ENCODE data around the gene HSP90AB1.

HSP90AB1 gene

GRCh38 chr6:44245912-44246662, 814 bp upstream of the HSP90AB1 start (continued):
- TF ChIP-seq, protein P1, sequence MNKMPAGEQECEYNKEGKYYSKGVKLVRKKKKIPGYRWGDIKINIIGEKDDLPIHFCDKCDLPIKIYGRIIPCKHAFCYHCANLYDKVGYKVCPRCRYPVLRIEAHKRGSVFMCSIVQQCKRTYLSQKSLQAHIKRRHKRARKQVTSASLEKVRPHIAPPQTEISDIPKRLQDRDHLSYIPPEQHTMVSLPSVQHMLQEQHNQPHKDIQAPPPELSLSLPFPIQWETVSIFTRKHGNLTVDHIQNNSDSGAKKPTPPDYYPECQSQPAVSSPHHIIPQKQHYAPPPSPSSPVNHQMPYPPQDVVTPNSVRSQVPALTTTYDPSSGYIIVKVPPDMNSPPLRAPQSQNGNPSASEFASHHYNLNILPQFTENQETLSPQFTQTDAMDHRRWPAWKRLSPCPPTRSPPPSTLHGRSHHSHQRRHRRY (tag by site-specific recombination; IDR thresholded peaks at IDR 0.05), result no peak
- TF ChIP-seq ZNF37A (tag by site-specific recombination; IDR thresholded peaks at IDR 0.05) (no peak), ZNF843 (tag by site-specific recombination; IDR thresholded peaks at IDR 0.05) (peak; percentile 67; the same call in 1 of the 2 replicates), ZNF140 (tag by site-specific recombination; IDR thresholded peaks at IDR 0.05) (no peak), ZNF169 (tag by site-specific recombination; IDR thresholded peaks at IDR 0.05) (no peak), ZNF660 (tag by site-specific recombination; IDR thresholded peaks at IDR 0.05) (peak; percentile 72), ZNF664 (tag by site-specific recombination; IDR thresholded peaks at IDR 0.05) (0 out of 2 replicates have a peak, but pooled peaks have one; percentile 10), ZNF2 (tag by site-specific recombination; IDR thresholded peaks at IDR 0.05) (peak; percentile 78), ZNF549 (tag by site-specific recombination; IDR thresholded peaks at IDR 0.05) (no peak), ZNF184 (tag by site-specific recombination; IDR thresholded peaks at IDR 0.05) (no peak), ZNF266 (tag by site-specific recombination; IDR thresholded peaks at IDR 0.05; ENCODE audit: low read depth) (no peak), ZBTB48 (tag by site-specific recombination; IDR thresholded peaks at IDR 0.05) (peak; percentile 64), ZFP69B (tag by site-specific recombination; IDR thresholded peaks at IDR 0.05) (peak; percentile 83), SP7 (tag by site-specific recombination; IDR thresholded peaks at IDR 0.05) (peak; percentile 67), TRIM28 (IDR thresholded peaks at IDR 0.05; ENCODE audit: borderline replicate concordance, low read length) (no peak)
- TF ChIP-seq, protein P2, sequence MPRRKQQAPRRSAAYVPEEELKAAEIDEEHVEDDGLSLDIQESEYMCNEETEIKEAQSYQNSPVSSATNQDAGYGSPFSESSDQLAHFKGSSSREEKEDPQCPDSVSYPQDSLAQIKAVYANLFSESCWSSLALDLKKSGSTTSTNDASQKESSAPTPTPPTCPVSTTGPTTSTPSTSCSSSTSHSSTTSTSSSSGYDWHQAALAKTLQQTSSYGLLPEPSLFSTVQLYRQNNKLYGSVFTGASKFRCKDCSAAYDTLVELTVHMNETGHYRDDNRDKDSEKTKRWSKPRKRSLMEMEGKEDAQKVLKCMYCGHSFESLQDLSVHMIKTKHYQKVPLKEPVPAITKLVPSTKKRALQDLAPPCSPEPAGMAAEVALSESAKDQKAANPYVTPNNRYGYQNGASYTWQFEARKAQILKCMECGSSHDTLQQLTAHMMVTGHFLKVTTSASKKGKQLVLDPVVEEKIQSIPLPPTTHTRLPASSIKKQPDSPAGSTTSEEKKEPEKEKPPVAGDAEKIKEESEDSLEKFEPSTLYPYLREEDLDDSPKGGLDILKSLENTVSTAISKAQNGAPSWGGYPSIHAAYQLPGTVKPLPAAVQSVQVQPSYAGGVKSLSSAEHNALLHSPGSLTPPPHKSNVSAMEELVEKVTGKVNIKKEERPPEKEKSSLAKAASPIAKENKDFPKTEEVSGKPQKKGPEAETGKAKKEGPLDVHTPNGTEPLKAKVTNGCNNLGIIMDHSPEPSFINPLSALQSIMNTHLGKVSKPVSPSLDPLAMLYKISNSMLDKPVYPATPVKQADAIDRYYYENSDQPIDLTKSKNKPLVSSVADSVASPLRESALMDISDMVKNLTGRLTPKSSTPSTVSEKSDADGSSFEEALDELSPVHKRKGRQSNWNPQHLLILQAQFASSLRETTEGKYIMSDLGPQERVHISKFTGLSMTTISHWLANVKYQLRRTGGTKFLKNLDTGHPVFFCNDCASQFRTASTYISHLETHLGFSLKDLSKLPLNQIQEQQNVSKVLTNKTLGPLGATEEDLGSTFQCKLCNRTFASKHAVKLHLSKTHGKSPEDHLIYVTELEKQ (tag by site-specific recombination; IDR thresholded peaks at IDR 0.05; ENCODE audit: borderline replicate concordance), result peak; percentile 69; the same call in 1 of the 2 replicates
- TF ChIP-seq, protein P3, sequence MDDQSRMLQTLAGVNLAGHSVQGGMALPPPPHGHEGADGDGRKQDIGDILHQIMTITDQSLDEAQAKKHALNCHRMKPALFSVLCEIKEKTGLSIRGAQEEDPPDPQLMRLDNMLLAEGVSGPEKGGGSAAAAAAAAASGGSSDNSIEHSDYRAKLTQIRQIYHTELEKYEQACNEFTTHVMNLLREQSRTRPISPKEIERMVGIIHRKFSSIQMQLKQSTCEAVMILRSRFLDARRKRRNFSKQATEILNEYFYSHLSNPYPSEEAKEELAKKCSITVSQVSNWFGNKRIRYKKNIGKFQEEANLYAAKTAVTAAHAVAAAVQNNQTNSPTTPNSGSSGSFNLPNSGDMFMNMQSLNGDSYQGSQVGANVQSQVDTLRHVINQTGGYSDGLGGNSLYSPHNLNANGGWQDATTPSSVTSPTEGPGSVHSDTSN (CRISPR knock-in tag; IDR thresholded peaks at IDR 0.05), result peak; percentile 61; the same call in 1 of the 2 replicates
- TF ChIP-seq, protein P4, sequence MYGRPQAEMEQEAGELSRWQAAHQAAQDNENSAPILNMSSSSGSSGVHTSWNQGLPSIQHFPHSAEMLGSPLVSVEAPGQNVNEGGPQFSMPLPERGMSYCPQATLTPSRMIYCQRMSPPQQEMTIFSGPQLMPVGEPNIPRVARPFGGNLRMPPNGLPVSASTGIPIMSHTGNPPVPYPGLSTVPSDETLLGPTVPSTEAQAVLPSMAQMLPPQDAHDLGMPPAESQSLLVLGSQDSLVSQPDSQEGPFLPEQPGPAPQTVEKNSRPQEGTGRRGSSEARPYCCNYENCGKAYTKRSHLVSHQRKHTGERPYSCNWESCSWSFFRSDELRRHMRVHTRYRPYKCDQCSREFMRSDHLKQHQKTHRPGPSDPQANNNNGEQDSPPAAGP (tag by site-specific recombination; IDR thresholded peaks at IDR 0.05), result peak; percentile 85
- TF ChIP-seq, protein P5, sequence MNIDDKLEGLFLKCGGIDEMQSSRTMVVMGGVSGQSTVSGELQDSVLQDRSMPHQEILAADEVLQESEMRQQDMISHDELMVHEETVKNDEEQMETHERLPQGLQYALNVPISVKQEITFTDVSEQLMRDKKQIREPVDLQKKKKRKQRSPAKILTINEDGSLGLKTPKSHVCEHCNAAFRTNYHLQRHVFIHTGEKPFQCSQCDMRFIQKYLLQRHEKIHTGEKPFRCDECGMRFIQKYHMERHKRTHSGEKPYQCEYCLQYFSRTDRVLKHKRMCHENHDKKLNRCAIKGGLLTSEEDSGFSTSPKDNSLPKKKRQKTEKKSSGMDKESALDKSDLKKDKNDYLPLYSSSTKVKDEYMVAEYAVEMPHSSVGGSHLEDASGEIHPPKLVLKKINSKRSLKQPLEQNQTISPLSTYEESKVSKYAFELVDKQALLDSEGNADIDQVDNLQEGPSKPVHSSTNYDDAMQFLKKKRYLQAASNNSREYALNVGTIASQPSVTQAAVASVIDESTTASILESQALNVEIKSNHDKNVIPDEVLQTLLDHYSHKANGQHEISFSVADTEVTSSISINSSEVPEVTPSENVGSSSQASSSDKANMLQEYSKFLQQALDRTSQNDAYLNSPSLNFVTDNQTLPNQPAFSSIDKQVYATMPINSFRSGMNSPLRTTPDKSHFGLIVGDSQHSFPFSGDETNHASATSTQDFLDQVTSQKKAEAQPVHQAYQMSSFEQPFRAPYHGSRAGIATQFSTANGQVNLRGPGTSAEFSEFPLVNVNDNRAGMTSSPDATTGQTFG (tag by site-specific recombination; IDR thresholded peaks at IDR 0.05; ENCODE audit: borderline replicate concordance), result peak; percentile 41; the same call in 1 of the 2 replicates
- TF ChIP-seq, protein P6, sequence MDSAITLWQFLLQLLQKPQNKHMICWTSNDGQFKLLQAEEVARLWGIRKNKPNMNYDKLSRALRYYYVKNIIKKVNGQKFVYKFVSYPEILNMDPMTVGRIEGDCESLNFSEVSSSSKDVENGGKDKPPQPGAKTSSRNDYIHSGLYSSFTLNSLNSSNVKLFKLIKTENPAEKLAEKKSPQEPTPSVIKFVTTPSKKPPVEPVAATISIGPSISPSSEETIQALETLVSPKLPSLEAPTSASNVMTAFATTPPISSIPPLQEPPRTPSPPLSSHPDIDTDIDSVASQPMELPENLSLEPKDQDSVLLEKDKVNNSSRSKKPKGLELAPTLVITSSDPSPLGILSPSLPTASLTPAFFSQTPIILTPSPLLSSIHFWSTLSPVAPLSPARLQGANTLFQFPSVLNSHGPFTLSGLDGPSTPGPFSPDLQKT (IDR thresholded peaks at IDR 0.05; ENCODE audit: borderline replicate concordance, low read depth, low read length), result no peak
